HG03558 (cell line): Measurements from ENCODE around the gene TIAM2.

Experiments
- ATAC-seq: cut with Tn5 transposase; IDR thresholded peaks from one replicate; pipeline ENCODE4 v1.9.1; 2021; ENCODE audit warnings: moderate number of reproducible peaks; ENCODE audit not compliant: unreplicated experiment; ENCODE audit errors: extremely low read depth

The TIAM2 gene

DNA sequence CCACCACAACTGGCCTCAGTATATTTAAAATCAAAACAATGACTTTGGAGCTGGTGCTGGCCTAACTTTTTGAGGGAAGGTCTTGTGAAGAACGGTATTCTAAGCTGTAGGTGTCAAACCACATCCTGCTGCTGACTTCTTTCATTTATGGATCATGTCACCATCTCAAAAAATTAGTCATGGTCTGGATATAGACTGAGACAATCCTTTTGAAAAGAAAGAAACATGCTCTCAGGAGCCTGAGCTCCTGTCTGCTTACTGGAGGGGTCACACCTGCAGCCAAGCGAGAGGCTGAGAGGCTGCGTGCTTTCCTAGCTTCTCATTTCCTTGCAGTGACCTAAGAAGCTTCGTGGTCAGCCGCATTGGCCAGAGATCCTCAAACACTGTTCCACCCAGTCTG lies 55.2 kb downstream of the TIAM2 start:
- peak; percentile 89 for ATAC-seq

GRCh38 chr6:155054491-155055250 lies 59.6 kb downstream of the TIAM2 start:
- no peak for ATAC-seq

- ATAC-seq: no peak
Observed at GRCh38 chr6:155055729-155056128, 60.6 kb downstream of the TIAM2 start.

DNA sequence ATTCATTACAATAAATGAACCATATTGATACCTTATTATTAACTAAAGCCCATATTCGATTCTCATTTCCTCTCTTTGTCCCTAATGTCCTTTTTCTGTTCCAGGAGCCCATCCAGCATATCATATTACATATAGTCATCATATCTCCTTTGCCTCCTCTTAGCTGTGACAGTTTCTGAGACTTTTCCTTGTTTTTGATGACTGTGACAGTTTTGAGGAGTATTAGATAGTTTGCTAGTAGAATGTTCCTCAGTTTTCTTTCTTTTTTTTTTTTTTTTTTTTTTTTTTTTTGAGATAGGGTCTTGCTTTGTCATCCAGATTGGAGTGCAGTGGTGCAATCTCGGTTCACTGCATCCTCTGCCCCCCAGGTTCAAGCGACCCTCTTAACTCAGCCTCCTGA lies 61.6 kb downstream of the TIAM2 start:
- ATAC-seq: no peak

DNA sequence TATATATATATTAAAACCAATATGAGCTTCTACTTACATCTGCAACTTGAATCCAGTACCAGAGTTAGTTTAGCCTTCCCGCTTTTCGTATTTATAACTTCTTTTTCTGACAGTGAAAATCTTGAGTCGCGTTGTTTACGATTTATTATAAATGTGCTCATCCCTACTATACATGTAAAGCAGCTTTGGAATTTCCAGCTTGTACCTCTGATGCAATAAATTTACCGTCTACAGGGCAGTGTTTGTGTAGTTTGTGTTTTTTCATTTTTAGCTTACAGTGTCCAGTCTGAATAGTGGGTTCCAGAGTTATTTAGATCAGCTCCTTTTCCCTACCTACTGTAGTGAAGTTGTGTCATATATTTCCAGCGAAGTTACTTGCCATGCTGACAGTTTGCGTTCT lies 66.3 kb downstream of the TIAM2 start:
- no peak for ATAC-seq

GRCh38 chr6:155062866-155063341 lies 67.8 kb downstream of the TIAM2 start:
- ATAC-seq: no peak

DNA sequence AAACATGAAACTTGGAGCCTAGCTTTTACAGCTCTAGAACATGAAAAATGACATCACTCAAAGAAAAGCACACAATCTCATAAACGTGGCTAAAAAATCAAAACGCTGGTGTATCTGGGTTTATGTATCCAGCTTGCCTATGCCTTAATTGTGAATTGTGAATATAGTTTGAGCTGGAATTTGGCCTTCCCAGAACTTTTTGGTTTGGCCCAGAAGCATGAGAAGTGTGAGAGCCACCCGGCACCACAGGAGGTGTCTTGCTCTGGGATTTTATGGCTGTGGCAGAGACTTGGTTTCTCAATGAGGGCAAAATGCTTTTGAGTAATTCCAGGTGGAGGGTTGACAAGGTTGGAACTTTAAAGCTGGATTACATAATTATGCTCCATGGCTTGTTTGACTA lies 69.2 kb downstream of the TIAM2 start:
- ATAC-seq: no peak

GRCh38 chr6:155066361-155066760 lies 71.2 kb downstream of the TIAM2 start:
- no peak for ATAC-seq

DNA sequence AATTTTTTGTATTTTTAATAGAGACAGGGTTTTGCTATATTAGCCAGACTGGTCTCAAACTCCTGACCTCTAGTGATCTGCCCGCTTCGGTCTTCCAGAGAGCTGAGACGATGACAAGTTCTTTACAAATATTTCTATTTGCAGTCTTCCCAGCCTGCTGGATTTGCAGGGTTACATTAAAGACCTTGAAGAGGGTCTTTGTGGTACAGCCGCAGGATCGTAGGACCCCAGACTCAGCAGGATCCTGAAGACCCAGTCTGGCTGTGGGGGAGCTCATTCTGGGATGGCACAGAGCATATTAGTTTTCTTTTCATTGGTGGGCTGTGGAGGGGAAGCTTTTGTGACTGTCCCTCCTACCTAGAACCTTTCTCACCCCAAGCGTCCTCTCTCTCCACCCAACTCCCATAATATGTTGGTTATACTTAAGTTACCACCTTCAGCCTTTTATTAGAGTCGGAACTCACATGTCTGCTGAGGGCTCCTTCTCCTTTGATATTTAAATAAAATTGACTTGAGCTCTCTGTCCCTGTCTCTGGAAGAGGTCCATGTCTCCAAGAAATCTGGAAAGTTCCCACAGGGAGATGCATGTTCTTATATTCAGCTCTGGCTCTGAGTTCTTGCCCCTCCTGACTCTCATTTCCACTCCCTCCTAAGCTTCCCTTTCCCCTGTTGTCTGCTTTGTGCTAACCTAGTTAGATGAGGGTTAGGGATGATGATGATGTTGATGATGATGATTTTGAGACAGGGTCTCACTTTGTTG lies 72.0 kb downstream of the TIAM2 start:
- ATAC-seq: no peak

- ATAC-seq: no peak
Observed at GRCh38 chr6:155067956-155068615, 73.0 kb downstream of the TIAM2 start.

DNA sequence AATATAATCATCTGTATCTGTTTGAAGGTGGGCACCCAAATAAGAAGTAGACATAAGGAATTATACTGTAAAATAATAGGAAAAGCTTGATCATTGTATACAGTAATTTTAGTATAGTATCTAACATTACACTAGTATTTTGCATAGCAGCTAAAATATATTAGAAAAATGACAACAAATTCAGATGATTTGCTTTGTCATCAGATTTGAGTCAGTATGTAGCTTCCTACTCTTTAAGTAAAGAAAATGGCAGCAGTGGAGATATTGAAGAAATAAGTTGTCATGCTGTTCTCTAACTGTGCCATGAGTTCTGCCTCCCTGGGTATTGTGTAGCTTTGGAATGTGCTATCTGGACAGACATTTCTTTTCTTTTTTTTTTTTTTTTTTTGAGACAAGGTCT lies 74.4 kb downstream of the TIAM2 start:
- ATAC-seq: no peak

DNA sequence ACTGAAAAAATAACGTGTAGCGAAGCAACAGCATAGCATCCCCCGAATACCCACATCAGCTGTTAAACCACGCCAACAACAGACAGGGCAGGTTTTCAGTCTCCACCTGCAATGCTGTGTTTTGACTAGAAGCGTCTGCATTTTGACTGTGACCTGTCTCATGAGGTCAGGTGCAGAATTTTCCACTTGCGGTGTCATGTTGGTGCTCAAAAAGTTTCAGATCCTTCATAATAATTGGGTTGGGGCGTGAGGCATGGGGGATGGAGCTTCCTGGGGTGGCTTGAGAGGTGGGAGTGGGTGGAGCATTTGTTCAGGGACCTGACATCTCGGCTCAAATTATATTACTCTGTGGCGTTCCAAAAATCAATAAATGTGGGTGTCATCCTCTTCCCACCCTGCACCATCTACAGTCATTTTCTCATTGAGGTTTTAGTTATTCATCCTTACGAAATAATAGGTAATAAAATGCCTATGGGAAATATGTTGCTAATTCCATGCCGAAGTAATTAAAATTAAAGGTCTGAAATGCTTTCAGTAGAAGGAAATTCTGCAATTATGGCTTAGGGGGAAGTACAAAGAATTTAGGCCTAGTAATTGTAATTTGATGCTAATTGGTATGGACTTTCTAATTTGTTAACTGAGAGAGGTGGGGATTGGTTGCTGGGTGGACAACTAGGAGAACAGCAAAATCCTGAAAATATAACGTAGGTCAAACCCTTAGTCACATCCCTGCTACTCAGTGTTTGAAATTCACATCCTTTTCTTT lies 81.0 kb downstream of the TIAM2 start:
- ATAC-seq: no peak

GRCh38 chr6:155077331-155077730 lies 82.2 kb downstream of the TIAM2 start:
- no peak for ATAC-seq

GRCh38 chr6:155077784-155078183 lies 82.7 kb downstream of the TIAM2 start:
- ATAC-seq: no peak

DNA sequence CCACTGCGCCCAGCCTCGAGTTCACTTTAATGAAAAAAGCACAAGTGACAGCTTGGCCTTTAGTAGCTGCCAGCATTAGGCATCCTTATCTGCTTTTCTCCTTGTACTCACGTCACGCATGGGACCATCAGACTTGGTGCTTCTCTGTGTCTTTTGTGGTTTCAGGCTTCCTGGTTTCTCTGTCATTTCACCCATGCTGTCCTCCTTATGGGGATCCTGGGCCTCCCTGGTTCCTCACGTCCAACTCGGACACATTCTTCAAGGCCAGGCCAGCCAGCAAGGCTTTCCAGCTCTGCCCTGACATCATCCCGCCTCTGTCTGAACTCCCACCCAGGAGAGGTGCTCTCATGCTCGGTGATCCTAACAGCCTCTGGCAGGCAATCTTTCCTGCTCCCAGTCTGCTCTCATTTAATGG lies 83.2 kb downstream of the TIAM2 start:
- no peak for ATAC-seq

DNA sequence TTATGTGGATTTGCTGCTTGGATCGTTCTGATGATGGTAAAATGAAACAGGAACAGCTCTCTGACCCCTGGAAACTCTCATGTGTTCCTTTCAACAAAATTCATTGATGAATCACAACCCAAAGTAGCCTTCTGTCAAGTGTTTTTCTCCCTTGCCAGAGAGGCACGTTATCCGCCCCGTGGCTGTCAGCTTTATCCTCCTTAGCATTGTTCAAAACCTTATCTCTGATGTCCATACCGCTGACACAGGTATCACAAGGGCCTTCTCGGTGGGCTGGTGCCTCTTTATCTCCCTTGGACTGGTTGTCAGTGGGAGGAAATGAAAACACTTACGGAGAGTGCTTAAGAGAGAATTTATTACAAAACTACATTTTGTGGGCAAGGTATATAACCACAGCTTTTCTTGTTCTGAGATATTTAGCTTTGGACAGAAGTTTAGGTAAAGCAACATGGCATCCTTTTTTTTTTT lies 84.9 kb downstream of the TIAM2 start:
- ATAC-seq: no peak

DNA sequence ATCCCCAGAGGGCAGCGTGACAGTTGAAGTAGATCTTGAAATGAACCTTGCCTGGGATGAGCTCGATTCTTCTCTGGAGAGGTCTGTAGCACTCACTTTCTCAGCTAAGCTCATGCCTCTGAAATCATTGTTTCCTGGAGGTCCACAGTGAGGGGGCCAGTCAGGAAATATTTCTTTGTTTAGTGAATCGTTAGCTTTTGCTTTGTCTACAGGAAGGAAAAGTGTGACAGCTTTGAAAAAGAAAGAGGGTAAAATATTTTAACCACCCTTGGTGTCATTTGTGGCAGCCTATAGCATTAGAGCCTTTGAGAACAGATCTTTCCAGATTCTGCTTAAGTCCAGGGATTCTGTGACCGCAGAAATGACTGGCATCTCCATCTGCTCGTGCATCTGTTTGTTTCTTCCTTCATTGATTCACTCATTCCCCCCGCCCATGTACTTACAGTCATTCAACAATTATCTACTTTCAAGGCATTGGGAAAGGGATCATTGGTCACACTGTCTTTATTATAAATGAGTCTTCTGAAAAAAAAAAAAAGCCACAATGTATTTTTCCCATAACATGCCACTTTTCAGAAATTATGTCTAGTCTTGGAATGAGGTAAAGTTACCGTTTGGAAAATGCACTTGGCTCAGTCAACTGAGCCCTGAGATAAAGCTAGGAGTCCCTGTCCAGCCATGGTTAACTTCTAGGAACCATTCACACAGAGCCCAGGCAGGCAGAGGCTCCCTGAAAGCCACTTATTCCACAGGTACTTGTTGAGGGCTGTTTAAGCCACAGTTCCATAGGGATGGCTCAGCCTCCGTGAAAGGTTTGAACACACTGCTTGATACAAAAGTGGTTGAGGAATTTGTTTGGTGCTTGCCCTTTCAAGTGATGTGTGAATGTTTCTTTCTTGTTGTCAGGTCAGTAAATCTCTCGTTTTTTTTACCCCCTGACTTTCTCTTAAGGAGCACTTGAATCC lies 86.0 kb downstream of the TIAM2 start:
- no peak for ATAC-seq

DNA sequence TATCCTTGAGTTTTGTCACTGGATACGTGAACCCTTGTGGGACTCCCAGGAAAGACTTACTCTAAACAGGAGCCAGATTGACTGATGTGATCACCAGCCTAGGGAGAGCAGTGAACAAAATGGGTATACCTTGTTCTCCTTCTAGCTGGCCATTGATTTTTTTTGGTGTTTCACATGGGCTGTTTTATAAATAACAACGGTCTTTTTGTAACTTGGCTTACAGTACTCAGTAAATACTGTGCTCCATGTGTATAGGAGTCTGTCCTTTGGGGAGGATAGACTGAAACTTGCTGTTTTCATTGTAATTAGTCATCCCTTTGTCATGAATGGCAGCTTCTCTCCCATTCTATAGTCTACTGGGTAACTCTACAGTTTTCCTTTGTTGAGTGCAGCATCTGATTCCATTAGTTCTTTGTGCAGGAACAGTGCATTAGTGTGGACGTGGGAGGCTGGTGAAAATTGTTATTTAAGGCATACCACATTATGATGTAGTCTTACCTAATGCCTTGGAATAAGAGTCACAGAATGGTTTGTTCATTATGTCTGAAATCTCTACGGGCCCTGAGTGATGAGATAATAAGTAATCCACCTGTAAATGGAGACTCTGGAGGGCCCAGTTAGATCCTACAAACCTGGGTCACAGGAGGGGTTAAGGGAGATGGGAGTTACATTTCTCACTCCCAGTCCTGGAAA lies 89.5 kb downstream of the TIAM2 start:
- no peak for ATAC-seq
